HG03432 (cell line): ENCODE data around the gene TBC1D23.
A peak's percentile ranks its signal among the peaks of the same experiment; 100 is the strongest.
"Not testable (repeated sequence)": the region's sequence is repeated elsewhere in the genome, so short reads cannot be mapped to it uniquely, and the experiment has no call there.

ENCODE experiments used
- ATAC-seq: cut with Tn5 transposase; IDR thresholded peaks from one replicate; pipeline ENCODE4 v1.9.1; 2021; ENCODE audit warnings: mild to moderate bottlenecking, moderate library complexity; ENCODE audit not compliant: unreplicated experiment

Gene TBC1D23

GRCh38 chr3:100254168-100254777 is 6.5 kb upstream of the TBC1D23 start:
- ATAC-seq: no peak

- no peak for ATAC-seq
These were observed 4.1 kb upstream of the TBC1D23 start for GRCh38 chr3:100256731-100257151.

GRCh38 chr3:100257586-100257985 is 3.2 kb upstream of the TBC1D23 start:
- no peak for ATAC-seq

GRCh38 chr3:100260081-100260684 is 609 bp upstream of the TBC1D23 start:
- ATAC-seq: no peak

DNA sequence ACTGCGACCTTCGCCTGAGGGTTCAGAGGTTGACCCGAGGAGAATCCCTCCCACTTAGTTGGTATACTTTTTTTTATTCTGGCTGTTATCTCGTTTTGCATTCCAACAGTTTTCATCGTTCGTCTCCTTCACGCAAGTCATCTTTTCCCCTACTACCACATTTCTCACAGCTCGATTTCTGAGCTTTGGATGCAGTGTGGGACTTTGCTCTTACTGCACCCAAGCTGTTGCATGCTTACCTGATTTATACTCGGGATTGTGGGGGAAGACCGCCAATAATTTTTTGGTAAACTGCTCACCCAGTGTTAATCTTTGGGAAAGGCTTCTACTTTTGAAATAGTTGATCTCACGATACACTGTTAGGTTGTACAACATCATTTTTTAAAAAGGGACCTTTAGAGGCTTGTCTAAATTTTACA is 702 bp downstream of the TBC1D23 start:
- ATAC-seq: no peak

DNA sequence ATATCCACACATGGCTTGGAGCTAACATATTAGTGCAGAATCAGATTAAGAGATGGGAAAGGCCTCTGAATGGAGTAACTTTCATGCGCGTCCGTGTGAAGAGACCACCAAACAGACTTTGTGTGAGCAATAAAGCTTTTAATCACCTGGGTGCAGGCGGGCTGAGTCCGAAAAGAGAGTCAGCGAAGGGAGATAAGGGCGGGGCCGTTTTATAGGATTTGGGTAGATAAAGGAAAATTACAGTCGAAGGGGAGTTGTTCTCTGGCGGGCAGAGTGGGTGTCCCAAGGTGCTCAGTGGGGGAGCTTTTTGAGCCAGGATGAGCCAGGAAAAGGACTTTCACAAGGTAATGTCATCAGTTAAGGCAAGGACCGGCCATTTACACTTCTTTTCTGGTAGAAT is 2.1 kb downstream of the TBC1D23 start:
- ATAC-seq: not testable (repeated sequence)

DNA sequence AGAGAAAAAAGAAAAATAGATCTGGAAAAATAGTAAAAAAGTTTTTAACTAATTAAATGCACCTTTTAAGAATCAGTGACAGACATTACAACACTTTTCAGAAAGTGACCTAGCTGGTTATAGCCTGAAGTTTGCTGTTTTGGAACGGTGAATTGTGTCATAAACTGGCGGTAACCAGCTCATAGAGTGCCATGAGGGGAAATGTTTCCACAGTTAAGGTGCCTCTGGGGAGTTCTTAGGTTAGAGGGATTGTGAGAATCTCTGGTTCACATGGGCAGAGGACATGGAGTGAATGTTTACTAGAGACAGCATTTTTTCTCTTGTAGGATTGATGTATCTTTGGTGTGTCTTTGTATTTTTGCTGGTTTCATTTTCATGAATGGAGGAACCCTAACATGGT is 2.8 kb downstream of the TBC1D23 start:
- no peak for ATAC-seq

- ATAC-seq: no peak
These were observed 3.5 kb downstream of the TBC1D23 start for GRCh38 chr3:100264242-100264641.

- no peak for ATAC-seq
These were observed 4.2 kb downstream of the TBC1D23 start for GRCh38 chr3:100265016-100265415.

DNA sequence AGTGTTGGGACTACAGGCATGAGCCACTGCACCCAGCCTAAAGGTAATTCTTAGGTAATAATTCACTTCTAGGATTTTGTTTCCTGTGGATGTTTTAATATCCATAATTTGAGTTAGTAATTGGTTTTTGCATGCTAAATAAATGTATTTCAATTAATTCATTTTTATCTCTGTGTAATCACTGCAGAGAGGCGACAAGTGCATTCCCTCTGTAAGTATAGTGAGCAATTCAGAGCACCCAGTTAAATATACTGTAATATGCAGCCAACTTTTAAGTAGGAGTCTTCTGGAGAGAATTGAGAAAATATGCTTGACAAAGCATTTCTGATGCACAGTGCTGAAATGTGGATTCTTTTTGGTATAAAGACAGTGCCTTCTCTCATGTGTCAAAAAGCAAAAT is 5.7 kb downstream of the TBC1D23 start:
- no peak for ATAC-seq

- no peak for ATAC-seq
These were observed 7.4 kb downstream of the TBC1D23 start for GRCh38 chr3:100268156-100268555.

- no peak for ATAC-seq
These were observed 8.2 kb downstream of the TBC1D23 start for GRCh38 chr3:100269001-100269400.

DNA sequence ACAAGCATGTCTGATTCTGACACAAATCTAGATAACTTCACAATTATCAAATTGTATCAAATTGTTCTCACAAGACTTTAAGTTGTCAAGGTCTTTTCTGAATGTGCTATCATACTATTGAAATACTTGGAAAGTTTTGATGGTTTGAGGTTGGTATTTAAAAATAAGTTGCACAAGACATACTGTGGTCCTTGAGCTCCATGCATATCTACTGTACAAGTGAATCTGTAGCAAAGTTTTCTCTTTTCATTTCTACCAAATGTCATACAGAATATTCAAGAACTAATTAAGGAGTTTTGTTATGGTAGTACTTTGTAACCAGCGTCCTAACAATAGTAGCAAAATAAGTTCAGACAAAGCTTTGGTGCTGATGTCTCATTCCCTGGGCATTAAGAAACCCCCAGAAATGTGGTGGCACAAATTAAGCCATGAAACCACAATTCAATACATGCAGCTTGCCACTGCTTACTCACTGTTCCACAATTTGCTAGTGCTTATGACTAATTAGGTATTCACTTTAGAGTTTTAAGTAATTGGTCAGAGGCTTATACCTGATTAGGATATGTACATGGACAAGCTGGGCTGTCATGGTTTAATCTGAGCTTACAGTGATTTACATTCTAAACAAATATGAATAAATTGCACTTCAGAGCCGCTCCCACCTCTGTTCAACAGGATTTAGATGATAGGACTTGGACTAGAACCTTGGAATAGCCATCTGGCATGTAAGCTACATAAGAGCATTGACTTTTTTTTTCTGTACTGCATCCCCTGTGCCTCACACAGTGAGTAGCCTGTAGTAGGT is 8.8 kb downstream of the TBC1D23 start:
- ATAC-seq: peak; percentile 6

DNA sequence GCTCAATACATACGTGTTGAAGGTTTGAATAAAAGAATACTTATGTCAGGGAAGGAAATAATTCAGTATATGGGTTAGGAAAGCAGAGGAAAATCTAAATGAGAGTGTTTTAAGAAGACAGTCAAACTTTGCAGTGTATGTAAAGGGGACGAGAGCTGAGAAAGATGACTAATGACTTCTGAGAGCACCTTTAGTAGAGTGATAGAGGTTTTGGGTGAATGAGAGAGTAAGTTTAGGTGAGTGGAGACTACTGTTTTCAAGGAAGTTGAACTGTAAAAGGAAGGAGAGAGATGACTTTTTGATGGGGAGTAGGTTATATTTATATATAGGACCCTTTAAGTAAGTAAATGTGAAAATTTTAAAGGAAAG is 9.4 kb downstream of the TBC1D23 start:
- peak; percentile 53 for ATAC-seq

GRCh38 chr3:100271522-100271921 is 10.7 kb downstream of the TBC1D23 start:
- ATAC-seq: no peak

GRCh38 chr3:100272797-100273611 is 12.2 kb downstream of the TBC1D23 start:
- ATAC-seq: not testable (repeated sequence)

- ATAC-seq: no peak
These were observed 13.6 kb downstream of the TBC1D23 start for GRCh38 chr3:100274361-100274760.

GRCh38 chr3:100277255-100277800 is 16.5 kb downstream of the TBC1D23 start:
- ATAC-seq: no peak

GRCh38 chr3:100278910-100279309 is 18.1 kb downstream of the TBC1D23 start:
- no peak for ATAC-seq

DNA sequence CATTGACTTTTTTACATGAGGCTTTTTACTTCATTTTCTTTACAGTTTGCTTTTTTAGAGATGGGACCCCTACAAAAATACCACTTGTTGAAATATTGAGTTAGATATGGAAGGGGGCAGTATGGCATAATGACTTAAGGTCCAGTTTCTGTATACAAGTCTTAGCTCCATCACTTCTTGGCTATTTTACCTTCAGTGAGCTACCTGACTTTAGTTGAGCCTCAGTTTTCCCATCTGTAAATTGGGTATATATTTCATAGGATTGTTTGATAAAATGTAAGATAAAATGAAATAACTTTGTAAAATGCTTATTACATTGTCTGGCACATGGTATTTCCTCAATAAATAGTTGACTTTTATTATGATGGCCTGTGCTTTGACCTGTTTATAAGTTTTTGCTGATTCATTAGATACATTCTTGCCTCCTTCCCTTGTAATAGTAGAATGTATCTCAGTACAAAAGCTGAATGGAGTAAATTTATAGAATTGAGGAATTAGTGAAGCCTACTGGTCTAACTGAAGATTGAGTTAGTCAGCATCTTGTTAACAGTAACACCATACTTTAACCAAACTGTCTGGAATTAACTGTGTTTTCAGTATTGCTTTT is 27.6 kb downstream of the TBC1D23 start:
- ATAC-seq: no peak

DNA sequence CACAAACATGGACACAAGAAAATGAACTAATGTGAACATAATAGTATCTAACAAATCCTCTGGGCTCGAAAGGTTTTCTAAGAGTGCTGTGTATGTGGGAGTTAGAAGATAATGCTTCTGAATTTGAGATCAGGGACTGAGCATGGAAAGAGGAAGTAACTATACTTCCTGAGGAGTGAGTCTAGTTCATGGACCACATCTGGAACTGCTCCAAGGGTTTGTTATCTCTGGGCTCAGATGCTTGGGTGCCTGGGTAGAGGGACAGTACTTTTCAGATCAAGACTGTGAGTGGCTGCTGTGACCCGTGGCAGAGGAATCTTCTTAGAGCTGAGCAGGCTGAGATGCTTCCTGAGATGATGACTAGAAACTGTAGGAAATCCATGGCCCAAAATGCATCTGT is 28.5 kb downstream of the TBC1D23 start:
- no peak for ATAC-seq
